ENCODE results near the gene G6PC2.
"Not testable (repeated sequence)": the region's sequence is repeated elsewhere in the genome, so short reads cannot be mapped to it uniquely, and the experiment has no call there.

Gene G6PC2

DNA sequence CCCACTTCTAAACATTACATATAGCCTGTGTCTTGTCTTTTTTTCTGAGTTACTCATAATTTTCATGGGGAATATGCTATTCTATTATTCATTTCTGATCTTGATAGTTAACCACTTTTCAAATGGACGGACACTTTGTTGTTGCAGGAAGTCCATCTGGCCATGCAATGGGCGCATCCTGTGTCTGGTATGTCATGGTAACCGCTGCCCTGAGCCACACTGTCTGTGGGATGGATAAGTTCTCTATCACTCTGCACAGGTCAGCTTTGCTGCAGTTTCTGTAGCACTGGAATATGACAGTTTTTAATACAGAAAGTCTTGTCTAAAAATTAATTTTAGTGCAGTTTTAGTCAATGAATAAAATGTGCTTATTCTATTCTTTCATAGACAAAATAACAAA lies 3.3 kb downstream of the G6PC2 start:
- DNase-seq (ENCODE audit: low read depth): no peak

DNA sequence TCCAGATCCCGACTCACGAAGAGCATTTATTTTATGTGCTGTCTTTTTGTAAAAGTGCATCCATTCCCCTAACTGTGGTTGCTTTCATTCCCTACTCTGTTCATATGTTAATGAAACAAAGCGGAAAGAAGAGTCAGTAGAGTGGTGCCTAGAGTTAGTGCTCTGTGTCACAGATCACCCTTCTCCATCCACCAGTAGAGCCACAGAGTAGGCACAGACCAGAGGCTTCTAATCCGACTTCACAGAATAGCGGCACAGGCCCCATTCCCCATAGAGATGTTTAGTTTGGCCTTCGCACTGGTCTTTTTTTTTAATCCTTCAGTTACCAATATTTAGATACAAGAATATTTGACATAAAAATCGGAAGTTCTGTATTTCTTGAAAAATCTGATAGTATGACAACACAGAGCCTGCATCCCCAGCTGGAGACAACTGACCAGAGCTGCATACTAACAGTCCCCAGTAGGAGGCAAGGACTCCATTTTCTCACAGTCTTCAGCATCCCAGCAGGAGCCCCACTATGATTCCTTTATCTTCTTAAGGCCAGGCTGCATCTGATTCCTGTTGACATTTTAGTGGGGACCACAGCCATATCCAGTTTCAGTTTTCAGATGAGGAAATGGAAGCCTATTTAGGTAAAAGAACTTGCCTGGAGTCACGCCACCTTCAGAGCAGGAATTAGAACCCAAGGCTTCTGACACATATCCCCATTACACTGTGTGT lies 7.0 kb downstream of the G6PC2 start:
- no peak for DNase-seq (ENCODE audit: low read depth)

DNA sequence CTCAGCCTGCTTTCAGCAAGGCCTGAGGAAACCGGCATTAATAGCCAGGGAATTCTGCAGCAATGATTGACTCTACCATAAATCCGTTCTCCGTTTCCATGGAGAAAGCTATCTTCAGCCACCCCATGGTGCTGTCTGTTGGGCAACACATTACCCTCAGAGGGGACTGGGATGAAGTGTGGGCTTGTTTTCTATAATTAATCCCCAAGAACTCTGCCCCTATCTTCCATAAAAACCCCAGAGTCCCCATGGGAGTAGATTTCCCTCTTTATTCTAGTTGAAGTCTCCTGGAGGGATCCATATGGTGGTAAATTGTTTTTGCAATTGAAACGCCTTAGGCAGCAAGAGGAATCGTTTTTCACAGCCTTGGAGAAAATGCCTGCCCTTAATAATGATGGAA lies 9.2 kb downstream of the G6PC2 start:
- no peak for DNase-seq (ENCODE audit: low read depth)

DNA sequence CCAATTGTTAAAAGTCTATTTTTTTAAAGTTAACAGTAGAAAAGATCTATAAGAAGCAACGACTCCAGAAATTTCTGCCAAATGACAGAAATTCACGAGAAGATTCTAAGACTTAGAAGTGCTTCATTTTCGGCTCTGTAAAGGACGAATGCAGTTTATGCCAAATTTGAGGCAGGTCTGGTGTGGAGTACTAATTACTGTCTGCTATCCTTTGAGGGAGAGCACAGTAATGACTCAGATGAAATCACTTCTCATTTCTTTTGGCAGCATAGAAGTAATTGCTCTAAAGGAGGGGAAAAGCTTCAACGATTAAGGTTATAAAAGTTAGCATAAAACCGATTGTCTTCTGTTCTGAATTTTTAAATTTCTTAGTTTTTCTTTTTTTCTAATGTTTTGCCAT lies 11.4 kb downstream of the G6PC2 start:
- no peak for DNase-seq (ENCODE audit: low read depth)

DNA sequence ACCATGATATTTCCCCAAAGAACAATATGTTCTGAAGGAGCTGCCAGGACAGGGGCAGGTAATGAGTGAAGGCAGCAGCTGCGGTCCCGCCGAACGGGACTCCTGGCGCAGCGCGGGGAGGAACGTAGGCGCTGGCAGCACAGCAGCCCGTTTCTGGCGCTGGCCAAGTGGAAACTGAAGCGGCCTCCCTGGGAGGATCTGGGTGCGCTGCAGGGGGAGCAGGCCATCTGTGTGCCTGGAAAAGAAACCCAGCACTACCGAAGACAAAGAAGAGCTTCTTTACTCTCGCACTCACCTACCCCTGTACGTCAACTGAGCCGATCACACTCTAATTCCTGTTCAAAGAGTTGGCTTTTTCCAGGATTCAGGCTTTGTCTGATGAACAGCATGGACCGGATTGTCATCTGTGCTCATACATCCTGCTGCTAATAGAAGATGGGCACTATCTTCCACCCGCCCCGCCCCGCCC lies 11.8 kb downstream of the G6PC2 start:
- DNase-seq (ENCODE audit: low read depth): no peak

DNA sequence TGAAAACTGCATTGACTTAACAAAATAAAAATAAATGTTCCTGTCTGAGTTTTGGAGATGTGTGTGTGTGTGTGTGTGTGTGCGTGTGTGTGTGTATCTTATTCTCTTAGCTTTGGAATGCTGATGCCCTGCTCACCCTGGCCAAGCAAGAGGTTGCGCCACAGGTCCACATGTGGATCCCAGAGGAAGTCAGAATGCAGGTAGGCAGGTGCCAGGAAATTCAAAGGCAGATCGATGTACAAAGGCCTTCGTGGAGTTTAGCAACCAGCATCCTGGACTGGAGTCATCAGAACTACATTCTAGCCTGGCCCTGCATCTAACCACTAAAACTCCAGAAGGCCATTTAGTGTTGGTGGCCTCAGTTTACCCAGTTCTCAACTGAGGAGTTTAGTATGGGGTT lies 12.4 kb downstream of the G6PC2 start:
- no peak for DNase-seq (ENCODE audit: low read depth)

DNA sequence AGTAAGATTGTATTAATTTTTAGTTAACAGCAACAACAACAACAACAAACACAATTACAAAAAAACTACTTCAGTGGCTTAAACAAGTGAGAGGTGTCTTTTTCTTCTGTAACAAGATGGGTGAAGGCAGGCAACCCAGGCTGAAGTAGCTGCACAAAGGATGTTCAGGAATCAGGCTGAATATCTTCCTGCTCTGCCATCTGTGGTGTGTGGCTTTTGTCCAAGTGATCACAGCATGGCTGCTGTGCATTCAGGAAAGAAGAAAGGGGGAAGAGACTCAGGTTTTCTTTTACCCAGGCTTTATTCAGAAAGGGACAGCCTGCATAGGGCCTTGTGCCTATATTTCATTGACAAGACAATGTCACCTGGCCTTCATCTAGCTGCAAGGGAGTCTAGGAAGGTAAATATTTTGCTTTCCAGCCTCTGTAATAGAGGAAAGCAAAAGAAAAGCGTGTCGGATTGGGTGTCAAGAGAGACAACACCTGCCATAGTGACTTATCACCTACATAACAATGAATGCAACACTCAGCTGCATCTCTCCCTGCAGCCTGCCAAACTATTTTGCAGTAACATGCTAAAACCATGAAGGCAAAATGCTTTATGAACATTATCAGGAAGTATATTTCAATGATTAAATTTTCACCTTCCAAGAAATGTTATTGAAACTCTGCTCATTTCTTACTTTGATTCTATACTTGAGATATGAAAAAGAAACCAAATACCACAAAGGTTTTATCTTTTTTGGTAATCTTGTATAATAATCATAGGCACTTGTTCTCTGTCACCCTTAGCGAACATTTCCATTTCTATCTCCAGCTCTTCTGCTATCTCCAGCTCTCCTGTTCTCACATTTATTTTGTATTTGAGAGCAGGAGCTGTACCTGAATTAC lies 14.6 kb downstream of the G6PC2 start:
- no peak for DNase-seq (ENCODE audit: low read depth)

DNA sequence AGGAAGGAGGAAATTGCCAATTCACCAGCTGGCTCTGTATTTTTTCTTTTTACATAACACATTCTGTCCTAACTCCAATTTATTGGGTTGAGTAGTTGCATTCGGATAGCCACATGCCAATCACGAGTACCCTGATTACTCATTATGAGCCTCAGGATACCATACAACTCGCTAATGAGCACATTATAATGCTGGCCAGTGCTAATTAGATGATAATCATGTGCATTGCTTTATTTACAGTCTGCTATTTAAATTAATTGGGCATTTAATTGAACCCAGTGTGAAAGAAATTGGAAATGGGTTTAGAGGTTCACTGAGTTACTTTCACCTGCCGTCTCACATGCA lies 15.2 kb downstream of the G6PC2 start:
- no peak for DNase-seq (ENCODE audit: low read depth)

DNA sequence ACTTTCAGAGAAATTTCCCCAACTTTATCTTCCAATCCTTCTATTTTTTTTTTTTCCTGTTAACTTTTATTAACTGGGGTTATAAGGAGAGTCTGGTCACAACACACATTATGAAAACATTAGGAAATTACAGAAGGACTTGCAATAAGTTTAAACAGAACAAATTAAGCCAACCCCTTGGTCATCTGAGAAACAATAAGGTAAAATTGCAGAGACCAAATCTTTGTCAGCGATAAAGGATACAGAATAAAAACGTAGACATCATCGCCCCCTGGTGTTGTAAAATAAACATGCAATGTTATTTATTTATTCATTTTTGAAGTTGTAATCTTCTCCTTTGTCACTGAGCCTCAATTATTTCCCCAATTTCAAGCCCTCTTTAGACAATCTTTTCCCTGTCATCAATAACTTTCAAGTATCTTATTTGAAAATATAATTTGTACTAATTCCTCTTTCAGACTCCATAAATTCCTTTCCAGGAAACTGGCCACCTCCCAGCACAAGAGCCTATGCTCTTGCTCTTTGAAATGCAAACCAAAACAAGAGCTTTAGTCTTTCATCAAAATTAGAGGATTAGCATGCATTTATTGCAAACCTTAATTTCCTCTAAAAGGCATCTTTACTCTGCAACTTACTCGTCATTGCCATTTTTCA lies 19.5 kb downstream of the G6PC2 start:
- no peak for DNase-seq (ENCODE audit: low read depth)

DNA sequence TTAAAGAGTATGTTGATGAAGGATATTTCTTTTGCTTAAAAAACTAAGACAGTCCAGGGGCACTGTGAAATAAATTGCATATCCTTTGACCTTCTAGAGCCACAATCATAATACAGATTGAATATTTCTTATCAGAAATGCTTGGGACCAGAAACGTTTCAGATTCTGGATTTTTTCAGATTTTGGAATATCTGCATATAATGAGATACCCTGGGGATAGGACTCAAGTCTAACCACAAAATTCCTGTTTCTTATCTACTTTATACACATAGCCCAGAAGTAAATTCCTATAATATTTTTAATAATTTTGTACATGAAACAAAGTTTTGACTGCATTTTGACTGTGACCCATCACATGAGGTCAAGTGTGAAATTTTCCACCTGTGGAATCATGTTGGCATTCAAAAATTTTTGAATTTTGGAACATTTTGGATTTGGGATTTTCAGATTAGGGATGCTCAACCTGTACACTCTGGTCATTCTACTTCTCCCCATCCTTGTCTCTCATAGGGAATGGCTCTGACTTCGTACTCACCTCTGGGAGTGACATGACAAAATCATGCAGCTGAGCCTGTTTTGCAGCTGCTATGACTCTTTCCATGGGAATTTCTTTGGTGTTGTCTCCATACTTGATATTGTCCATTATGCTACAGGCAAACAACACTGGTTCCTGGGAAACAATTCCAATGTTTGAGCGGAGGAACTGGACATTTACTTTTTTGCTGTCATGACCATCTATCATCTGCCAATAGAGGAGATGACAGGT lies 25.7 kb downstream of the G6PC2 start:
- DNase-seq (ENCODE audit: low read depth): no peak

DNA sequence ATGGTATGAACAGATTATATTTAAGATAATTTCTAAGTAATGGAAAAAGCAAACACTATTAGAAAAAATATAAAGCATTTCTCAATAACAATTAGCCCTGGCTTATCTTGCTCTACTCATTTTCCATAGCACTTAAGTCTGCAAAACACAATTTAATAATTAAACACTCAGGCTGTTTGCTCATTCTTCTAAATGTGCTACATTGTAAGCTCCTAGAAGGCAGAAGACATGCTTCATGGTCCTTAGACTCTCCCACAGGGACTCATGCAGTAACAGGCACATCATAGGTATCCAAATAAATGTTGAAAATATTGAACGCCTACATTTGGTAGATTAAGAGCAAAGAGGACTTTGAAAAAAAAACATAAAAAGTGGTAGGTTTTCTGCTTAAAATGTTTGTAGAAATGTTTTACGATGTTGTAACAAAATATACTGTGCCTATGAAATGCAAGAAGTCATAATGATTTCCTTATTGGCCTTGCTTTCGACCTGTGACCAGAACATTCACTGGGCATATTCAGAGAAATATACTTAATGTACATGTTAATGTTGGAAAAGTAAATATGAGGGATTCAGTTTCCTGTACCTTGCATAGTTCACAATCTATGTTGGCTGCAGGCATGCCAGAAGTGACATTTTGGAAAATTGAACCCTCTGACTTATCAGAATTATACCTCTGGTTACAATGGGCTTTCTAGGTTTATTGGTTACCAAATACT lies 27.2 kb downstream of the G6PC2 start:
- no peak for DNase-seq (ENCODE audit: low read depth)

DNA sequence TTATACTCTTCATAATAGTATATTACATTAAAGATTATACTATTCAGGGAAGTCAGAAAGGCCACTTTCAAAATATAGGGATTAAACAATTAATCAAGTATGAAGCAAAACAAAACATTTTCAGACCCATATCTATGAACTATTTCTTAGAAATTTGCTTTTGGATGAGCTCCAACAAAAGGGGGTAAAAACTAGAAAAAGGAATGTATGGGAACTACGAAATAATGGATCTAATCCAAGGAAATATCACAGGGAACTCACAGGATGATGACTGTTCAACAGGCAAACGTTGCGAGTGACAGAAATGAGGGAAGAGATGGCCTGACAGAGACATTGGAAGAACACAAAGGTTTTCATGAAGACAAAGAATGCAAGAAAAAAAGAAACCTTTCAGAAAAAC lies 27.9 kb downstream of the G6PC2 start:
- no peak for DNase-seq (ENCODE audit: low read depth)

DNA sequence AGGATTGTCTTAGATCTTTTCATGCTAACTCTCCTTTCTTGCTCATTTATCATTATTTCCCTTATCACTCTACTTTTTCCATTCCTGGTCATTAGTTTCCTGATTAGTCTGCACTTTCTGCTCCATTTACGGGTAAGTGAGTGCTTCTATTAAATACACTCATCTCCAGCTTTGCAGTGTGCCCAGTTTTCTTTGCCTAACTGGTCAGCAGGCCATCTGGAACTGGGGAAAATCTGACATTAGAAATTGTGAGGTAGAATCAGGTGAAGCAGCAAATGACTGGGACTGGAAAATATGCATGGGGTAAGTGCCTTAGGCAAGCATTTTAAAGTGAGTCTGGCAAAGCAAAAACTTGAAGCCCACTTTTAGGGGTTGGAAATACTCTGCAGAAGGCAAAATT lies 29.2 kb downstream of the G6PC2 start:
- no peak for DNase-seq (ENCODE audit: low read depth)

DNA sequence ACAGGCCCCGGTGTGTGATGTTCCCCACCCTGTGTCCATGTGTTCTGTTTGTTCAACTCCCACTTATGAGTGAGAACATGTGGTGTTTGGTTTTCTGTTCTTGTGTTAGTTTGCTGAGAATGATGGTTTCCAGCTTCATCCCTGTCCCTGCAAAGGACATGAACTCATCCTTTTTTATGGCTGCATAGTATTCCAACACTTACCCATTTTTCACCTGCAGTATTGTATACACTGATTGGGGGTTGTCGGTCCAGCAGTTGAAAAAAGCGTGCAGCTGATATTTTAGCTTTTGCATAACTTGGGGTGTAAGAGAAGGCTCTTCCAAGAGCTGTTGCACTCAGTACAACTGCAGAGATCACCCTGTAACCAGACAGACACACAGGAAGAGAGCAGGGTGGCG lies 31.1 kb downstream of the G6PC2 start:
- DNase-seq (ENCODE audit: low read depth): not testable (repeated sequence)

DNA sequence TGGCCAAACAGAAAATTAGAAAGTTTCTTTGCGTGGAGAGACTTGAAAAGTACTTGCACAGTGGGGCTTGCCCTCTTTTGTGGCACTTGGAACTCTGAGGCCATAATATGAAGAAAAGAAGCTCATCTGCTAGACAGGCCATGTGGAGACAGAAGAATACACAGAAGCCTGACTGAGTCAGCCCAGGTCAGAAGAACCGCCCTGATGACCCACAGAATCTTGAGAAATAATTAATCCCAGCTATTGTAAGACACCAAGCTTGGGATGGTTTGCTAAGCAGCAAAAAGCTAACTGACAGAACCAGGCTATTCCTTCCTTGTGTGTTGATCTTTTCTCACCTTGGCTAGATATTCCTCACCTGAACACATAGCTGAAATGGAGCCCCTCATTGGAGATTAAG lies 33.7 kb downstream of the G6PC2 start:
- DNase-seq (ENCODE audit: low read depth): no peak

DNA sequence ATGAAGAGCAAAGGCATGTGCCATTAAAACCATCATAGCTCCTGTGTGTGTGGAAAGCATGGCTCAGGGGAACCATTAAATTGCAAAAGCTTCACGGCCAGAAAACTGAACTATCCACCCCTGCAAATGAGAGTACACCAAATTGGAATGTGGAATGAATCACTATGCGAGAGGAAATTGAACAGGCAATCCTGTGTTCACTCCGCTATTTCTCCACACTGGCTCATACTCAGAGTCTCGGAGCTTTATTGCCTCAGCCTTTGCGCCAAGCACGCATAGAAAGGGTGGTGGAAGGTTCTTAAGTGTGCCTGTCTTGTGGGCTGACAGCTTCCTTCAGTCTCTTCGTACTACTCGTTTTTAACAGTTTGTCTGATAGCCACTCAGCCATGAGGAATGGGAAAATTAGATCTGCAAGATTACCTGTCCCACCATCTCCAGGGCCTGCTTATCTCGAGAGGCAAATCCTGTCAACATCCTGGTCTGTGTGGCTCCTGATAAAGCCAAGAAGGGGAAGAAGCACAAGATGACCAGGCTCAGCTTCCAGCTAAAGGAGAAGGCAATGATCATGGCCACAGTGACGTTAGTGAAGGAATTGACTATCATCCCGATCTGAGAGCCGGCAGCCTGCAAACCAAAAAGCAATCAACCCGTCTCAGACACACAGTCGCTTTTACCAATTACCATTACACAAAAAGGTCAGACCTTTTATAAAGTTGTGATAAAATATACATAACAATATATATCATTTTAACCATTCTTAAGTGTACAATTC lies 34.9 kb downstream of the G6PC2 start:
- no peak for DNase-seq (ENCODE audit: low read depth)

DNA sequence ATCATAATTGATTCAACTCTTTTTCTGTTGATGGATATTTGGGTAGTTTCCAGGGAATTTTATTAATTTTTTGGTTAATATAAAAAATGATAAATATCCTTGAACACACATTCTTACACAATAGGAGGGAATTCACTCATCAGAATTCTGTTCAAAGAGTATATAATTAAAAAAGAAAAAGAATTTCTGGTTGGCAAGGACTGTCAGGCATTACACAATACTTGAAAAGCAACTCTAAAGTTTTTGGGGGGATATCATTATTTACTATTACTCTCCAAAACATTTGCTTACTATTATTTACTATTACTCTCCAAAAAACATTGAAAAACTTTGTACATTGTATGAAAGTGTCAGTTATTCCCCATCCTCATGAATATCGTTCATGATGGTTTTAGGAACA lies 38.0 kb downstream of the G6PC2 start:
- DNase-seq (ENCODE audit: low read depth): no peak

DNA sequence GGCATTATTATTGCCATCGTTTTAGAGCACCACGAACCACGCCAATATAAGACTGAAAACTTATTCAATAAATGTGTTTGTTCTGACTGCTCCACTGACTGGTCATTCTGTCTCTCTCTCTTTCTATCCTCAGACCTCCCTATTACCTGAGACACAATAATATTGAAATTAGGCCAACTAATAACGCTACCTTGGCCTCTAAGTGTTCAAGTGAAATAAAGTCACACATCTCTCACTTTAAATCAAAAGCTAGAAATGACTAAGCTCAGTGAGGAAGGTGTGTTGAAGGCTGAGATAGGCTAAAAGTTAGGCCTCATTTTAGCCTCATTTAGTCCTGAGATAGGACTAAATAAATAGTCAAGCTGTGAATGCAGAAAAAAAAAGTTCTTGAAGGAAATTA lies 38.8 kb downstream of the G6PC2 start:
- DNase-seq (ENCODE audit: low read depth): no peak

DNA sequence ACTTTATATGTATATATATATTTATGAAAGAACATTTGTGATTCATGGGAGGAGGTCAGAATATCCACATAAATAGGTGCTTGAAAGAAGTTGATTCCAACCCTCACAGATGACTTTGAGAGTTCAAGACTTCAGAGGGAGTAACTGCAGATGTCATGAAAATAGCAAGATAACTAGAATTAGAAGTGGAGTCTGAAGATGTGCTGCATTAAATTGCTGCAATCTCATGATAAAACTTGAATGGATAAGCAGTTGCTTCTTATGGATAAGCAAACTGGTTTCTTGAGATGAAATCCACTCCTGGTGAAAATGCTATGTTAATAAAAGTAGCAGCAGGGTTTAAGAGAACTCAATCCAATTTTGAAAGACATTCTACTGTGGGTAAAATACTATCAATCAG lies 40.2 kb downstream of the G6PC2 start:
- no peak for DNase-seq (ENCODE audit: low read depth)

DNA sequence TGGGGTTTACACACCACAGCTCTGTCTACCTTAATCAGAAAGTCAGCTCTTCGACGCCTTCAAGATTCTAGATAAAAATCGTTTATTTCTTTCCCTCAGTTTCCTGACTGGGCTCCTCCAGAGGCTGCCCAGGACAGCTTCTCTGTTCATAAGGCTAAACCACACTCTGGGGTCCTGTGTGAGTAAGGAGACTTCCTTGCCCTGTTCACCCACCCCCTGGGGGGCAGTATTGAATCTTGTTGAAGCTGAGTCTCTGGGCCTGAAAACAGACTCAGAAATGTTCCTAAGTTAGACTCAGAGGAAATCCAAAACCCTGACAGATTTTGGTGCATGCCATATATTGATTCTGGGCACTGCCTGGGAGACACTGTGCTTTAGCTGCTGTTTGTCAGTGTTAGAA lies 43.0 kb downstream of the G6PC2 start:
- no peak for DNase-seq (ENCODE audit: low read depth)

DNA sequence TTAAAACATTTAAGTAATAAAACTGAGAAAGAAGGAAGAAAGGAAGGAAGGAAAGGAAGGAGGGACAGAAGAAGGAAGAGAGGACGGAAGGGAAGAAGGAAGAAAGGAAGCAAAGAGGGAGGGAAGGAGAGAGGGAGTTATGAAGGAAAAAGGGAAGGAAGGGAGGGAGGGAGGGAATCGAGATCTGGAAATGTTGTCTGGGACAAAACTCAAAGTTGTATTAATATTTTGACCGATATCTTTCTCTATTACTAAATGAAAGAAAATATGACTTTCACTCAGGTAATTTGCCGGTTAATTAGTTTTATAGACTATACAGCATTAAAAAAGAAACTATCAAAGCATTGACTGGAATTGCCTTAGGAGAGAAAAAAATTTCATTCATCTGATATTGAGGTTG lies 44.4 kb downstream of the G6PC2 start:
- no peak for DNase-seq (ENCODE audit: low read depth)
